Measurements from ENCODE around the gene CKAP2L. TPM values are rescaled to one million over a fixed set of nuclear protein-coding genes. Genes with fewer than 3 reads are reported as not detected.

Gene CKAP2L
- total and polyA plus RNA-seq, 2 donors (not counting 1 experiment from before 2014, with no cell fraction given), result 3.0 to 4.4 TPM

GRCh38 chr2:112754564-112754963 is 9.8 kb downstream of the CKAP2L start:
- no peak for DNase-seq (ENCODE audit: low read depth in 2 of 2)
- Histone ChIP-seq H3K27me3 (ENCODE audit: control insufficient read depth, insufficient read depth, low read length) (no peaks in the 10 kb centered on the region), H3K27ac (ENCODE audit: insufficient read depth, low read length) (no peak overlapping the region), H3K4me1 (ENCODE audit: control insufficient read depth, extremely low read depth, insufficient read depth, low read length) (peaks cover 2% of the 10 kb centered on the region), H4K20me1 (ENCODE audit: control insufficient read depth, extremely low read depth, insufficient read depth, low read length) (no peaks in the 10 kb centered on the region), H3K9me3 (ENCODE audit: control insufficient read depth, insufficient read depth, low read depth, low read length) (no peaks in the 10 kb centered on the region), H3K79me2 (ENCODE audit: control insufficient read depth, insufficient read depth, low read length) (peaks cover 24% of the 10 kb centered on the region), H3K4me3 (replicated peaks in 1 of 4; ENCODE audit: control extremely low read depth in 1 of 4, insufficient read depth in 1 of 4, low read depth in 3 of 4, low read length in 4 of 4) (no peak overlapping the region), H2AFZ (ENCODE audit: low read length) (no peak overlapping the region), H3K4me2 (ENCODE audit: extremely low read depth, insufficient read depth, low read length) (no peak overlapping the region), H3K9ac (ENCODE audit: insufficient read depth, low read length) (no peak overlapping the region), H3K36me3 (ENCODE audit: control insufficient read depth, insufficient read depth, low read length) (no peaks in the 10 kb centered on the region)
- no peak for TF ChIP-seq EZH2 (IDR thresholded peaks at IDR 0.05; ENCODE audit: low read length, missing control alignments)
- TF ChIP-seq, protein P1, sequence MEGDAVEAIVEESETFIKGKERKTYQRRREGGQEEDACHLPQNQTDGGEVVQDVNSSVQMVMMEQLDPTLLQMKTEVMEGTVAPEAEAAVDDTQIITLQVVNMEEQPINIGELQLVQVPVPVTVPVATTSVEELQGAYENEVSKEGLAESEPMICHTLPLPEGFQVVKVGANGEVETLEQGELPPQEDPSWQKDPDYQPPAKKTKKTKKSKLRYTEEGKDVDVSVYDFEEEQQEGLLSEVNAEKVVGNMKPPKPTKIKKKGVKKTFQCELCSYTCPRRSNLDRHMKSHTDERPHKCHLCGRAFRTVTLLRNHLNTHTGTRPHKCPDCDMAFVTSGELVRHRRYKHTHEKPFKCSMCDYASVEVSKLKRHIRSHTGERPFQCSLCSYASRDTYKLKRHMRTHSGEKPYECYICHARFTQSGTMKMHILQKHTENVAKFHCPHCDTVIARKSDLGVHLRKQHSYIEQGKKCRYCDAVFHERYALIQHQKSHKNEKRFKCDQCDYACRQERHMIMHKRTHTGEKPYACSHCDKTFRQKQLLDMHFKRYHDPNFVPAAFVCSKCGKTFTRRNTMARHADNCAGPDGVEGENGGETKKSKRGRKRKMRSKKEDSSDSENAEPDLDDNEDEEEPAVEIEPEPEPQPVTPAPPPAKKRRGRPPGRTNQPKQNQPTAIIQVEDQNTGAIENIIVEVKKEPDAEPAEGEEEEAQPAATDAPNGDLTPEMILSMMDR (conservative IDR thresholded peaks at IDR 0.05 in 1 of 2, IDR thresholded peaks at IDR 0.05 in 1 of 2; ENCODE audit: low read depth in 1 of 2, low read length in 2 of 2), result no peak

DNA sequence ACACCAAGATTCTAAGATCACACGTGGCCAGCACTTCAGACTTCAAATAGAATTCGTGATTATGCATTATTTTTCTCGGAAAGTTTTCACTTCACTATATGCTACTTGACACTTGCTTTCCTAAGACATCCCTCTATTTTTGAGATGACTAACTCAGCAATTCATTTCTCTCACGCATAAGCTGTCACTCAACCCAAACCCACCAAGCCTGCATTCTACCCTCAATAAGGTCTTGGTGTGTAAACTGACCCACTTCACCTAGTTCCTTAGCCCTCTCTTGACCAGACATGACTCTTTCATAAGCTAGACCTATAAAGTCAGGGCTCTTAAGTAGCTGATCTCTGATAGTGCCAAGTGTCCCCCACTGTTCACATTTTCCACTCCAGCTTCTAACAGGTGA is 11.7 kb downstream of the CKAP2L start:
- Histone ChIP-seq H4K20me1 (ENCODE audit: control insufficient read depth, extremely low read depth, insufficient read depth, low read length) (no peaks in the 10 kb centered on the region), H3K27me3 (ENCODE audit: control insufficient read depth, insufficient read depth, low read length) (no peaks in the 10 kb centered on the region), H3K9me3 (ENCODE audit: control insufficient read depth, insufficient read depth, low read depth, low read length) (no peaks in the 10 kb centered on the region), H3K9ac (ENCODE audit: insufficient read depth, low read length) (no peak overlapping the region), H3K79me2 (ENCODE audit: control insufficient read depth, insufficient read depth, low read length) (peaks cover 28% of the 10 kb centered on the region), H3K4me2 (ENCODE audit: extremely low read depth, insufficient read depth, low read length) (peak overlapping the region; percentile 59), H3K27ac (ENCODE audit: insufficient read depth, low read length) (peak overlapping the region; percentile 14), H3K4me3 (replicated peaks in 1 of 4; ENCODE audit: control extremely low read depth in 1 of 4, insufficient read depth in 1 of 4, low read depth in 3 of 4, low read length in 4 of 4) (no peak overlapping the region), H3K36me3 (ENCODE audit: control insufficient read depth, insufficient read depth, low read length) (no peaks in the 10 kb centered on the region), H3K4me1 (ENCODE audit: control insufficient read depth, extremely low read depth, insufficient read depth, low read length) (peaks cover 2% of the 10 kb centered on the region), H2AFZ (ENCODE audit: low read length) (peak overlapping the region; percentile 56)
- TF ChIP-seq, protein P1 (conservative IDR thresholded peaks at IDR 0.05 in 1 of 2, IDR thresholded peaks at IDR 0.05 in 1 of 2; ENCODE audit: low read depth in 1 of 2, low read length in 2 of 2), result no peak
- TF ChIP-seq EZH2 (IDR thresholded peaks at IDR 0.05; ENCODE audit: low read length, missing control alignments), result no peak
- DNase-seq (ENCODE audit: low read depth in 2 of 2), result no peak

DNA sequence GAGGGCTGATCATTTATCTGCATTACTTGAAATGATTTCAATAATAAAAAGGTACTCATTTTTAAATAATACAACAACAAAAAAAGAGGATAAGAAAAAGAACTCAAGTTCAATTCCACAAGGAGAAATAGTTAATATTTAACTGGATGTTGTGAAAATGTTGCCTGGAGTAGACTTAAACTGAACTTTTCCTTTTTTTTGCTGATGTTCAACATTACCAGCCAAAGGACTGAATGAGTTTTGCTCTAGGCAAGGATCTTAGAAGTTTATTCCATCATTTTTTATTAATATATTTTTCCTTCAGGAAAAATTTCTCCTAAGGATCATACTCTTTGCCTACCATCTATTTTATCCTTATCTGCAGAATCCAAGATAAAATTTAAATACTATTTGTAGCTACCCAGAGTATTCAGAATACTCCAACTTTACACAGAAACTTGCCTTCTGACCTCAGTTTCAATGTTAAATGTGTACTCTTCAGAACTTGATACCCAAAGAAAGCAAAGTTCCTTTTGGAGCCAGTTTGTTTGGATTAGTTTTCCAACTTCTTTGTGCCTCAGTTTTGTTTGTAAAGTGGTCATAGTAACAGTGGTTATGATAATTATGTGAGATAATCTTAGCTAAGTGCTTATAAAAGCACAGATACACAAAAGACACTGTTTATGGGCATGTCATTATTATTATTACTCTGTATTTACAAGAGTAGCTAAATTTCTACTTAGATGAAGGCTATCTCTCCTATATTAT is 12.8 kb downstream of the CKAP2L start:
- Histone ChIP-seq H2AFZ (ENCODE audit: low read length) (peak overlapping the region; percentile 37), H3K9me3 (ENCODE audit: control insufficient read depth, insufficient read depth, low read depth, low read length) (no peaks in the 10 kb centered on the region), H3K4me2 (ENCODE audit: extremely low read depth, insufficient read depth, low read length) (peak overlapping the region; percentile 59), H3K4me3 (replicated peaks in 1 of 4; ENCODE audit: control extremely low read depth in 1 of 4, insufficient read depth in 1 of 4, low read depth in 3 of 4, low read length in 4 of 4) (no peak overlapping the region), H3K27ac (ENCODE audit: insufficient read depth, low read length) (peak overlapping the region; percentile 24), H3K36me3 (ENCODE audit: control insufficient read depth, insufficient read depth, low read length) (no peaks in the 10 kb centered on the region), H3K79me2 (ENCODE audit: control insufficient read depth, insufficient read depth, low read length) (peaks cover 34% of the 10 kb centered on the region), H3K4me1 (ENCODE audit: control insufficient read depth, extremely low read depth, insufficient read depth, low read length) (peaks cover 2% of the 10 kb centered on the region), H3K27me3 (ENCODE audit: control insufficient read depth, insufficient read depth, low read length) (no peaks in the 10 kb centered on the region), H3K9ac (ENCODE audit: insufficient read depth, low read length) (no peak overlapping the region), H4K20me1 (ENCODE audit: control insufficient read depth, extremely low read depth, insufficient read depth, low read length) (no peaks in the 10 kb centered on the region)
- TF ChIP-seq, protein P1 (conservative IDR thresholded peaks at IDR 0.05 in 1 of 2, IDR thresholded peaks at IDR 0.05 in 1 of 2; ENCODE audit: low read depth in 1 of 2, low read length in 2 of 2), result no peak
- no peak for TF ChIP-seq EZH2 (IDR thresholded peaks at IDR 0.05; ENCODE audit: low read length, missing control alignments)
- DNase-seq (ENCODE audit: low read depth in 2 of 2), result peak; percentile 16 to 41
